ENCODE measurements around the gene DNAJC9.
A peak's percentile ranks its signal among the peaks of the same experiment; 100 is the strongest.

The DNAJC9 gene

GRCh38 chr10:73251683-73252444 is 4.8 kb upstream of the DNAJC9 start (continued):
- TF ChIP-seq GLIS2 (tag by site-specific recombination; IDR thresholded peaks at IDR 0.05): 0 out of 2 replicates have a peak, but pooled peaks have one; percentile 26
- TF ChIP-seq ZBTB8A (tag by site-specific recombination; IDR thresholded peaks at IDR 0.05): 0 out of 2 replicates have a peak, but pooled peaks have one; percentile 23
- TF ChIP-seq SCRT2 (tag by site-specific recombination; IDR thresholded peaks at IDR 0.05): peak; percentile 86

- H3K4me3 ChIP-seq (ENCODE audit: low read depth, low read length): no peak overlapping the region
- peaks cover 2% of the 10 kb centered on the region; the same call in 1 of the 2 replicates for H3K4me1 ChIP-seq (ENCODE audit: control insufficient read depth, insufficient read depth, low read length)
- H3K9me3 ChIP-seq (ENCODE audit: control insufficient read depth, insufficient read depth, low read depth, low read length): no peaks in the 10 kb centered on the region
- peak overlapping the region; percentile 96; the same call in 1 of the 2 replicates for H3K27ac ChIP-seq (ENCODE audit: extremely low read depth, low read depth, low read length)
- peaks cover 20 to 62% of the 10 kb centered on the region in 2 experiments for H3K36me3 ChIP-seq (ENCODE audit: control insufficient read depth in 2 of 2, insufficient read depth in 1 of 2, low read length in 2 of 2)
- TF ChIP-seq ZNF791 (tag by site-specific recombination; IDR thresholded peaks at IDR 0.05) (no peak), ZBTB17 (tag by site-specific recombination; IDR thresholded peaks at IDR 0.05) (0 out of 2 replicates have a peak, but pooled peaks have one; percentile 14), ZNF266 (tag by site-specific recombination; IDR thresholded peaks at IDR 0.05; ENCODE audit: low read depth) (no peak), KLF10 (tag by site-specific recombination; IDR thresholded peaks at IDR 0.05) (no peak), GLIS1 (tag by site-specific recombination; IDR thresholded peaks at IDR 0.05) (peak; percentile 63; the same call in 1 of the 2 replicates), FEZF1 (tag by site-specific recombination; IDR thresholded peaks at IDR 0.05) (no peak), ZBTB20 (tag by site-specific recombination; IDR thresholded peaks at IDR 0.05) (no peak)
- POLR2A ChIA-PET: interaction anchor here (2.0 to 4.2 kb wide), 3 partner anchors 15 to 165 kb away, joined by 10 to 22 read pairs (median 21); partner anchors contain the start of genes ANXA7, ECD and FAM149B1
- CTCF ChIA-PET: interaction anchor here (0.8 kb wide), 1 partner anchor 9 kb away, joined by 4 read pairs; no protein-coding TSS in a partner anchor
Observed at GRCh38 chr10:73248259-73248724, 1.2 kb upstream of the DNAJC9 start.

GRCh38 chr10:73247509-73248258 is 629 bp upstream of the DNAJC9 start:
- Histone ChIP-seq H3K4me3 (ENCODE audit: low read depth, low read length) (peak overlapping the region; percentile 91), H3K36me3 (ENCODE audit: control insufficient read depth in 2 of 2, insufficient read depth in 1 of 2, low read length in 2 of 2) (peaks cover 21 to 68% of the 10 kb centered on the region in 2 experiments), H3K9me3 (ENCODE audit: control insufficient read depth, insufficient read depth, low read depth, low read length) (no peaks in the 10 kb centered on the region), H3K27ac (ENCODE audit: extremely low read depth, low read depth, low read length) (peak overlapping the region; percentile 96), H3K4me1 (ENCODE audit: control insufficient read depth, insufficient read depth, low read length) (peaks cover 2% of the 10 kb centered on the region; the same call in 1 of the 2 replicates)
- CTCF ChIA-PET: interaction anchor here (0.6 to 0.8 kb wide), 3 partner anchors 8 to 152 kb away, joined by 3 to 4 read pairs (median 4); no protein-coding TSS in a partner anchor
- TF ChIP-seq ZNF623 (tag by site-specific recombination; IDR thresholded peaks at IDR 0.05): no peak
- no peak for TF ChIP-seq KLF8 (tag by site-specific recombination; IDR thresholded peaks at IDR 0.05)
- no peak for TF ChIP-seq ZBTB21 (tag by site-specific recombination; IDR thresholded peaks at IDR 0.05)
- no peak for TF ChIP-seq ZNF747 (tag by site-specific recombination; IDR thresholded peaks at IDR 0.05)
- no peak for TF ChIP-seq ZNF514 (tag by site-specific recombination; IDR thresholded peaks at IDR 0.05)
- no peak for TF ChIP-seq ZNF707 (tag by site-specific recombination; IDR thresholded peaks at IDR 0.05)
- TF ChIP-seq GLI2 (tag by site-specific recombination; IDR thresholded peaks at IDR 0.05; ENCODE audit: borderline replicate concordance, low read depth): no peak
- TF ChIP-seq ZFP37 (tag by site-specific recombination; IDR thresholded peaks at IDR 0.05): no peak
- TF ChIP-seq ZNF664 (tag by site-specific recombination; IDR thresholded peaks at IDR 0.05): no peak
- TF ChIP-seq ZNF660 (tag by site-specific recombination; IDR thresholded peaks at IDR 0.05): no peak; the same call in 1 of the 2 replicates
- no peak for TF ChIP-seq PATZ1 (tag by site-specific recombination; IDR thresholded peaks at IDR 0.05)
- no peak for TF ChIP-seq ZNF140 (tag by site-specific recombination; IDR thresholded peaks at IDR 0.05)
- no peak for TF ChIP-seq ZNF776 (tag by site-specific recombination; IDR thresholded peaks at IDR 0.05; ENCODE audit: borderline replicate concordance)
- TF ChIP-seq ZFP69B (tag by site-specific recombination; IDR thresholded peaks at IDR 0.05): no peak
- no peak for TF ChIP-seq ZNF19 (tag by site-specific recombination; IDR thresholded peaks at IDR 0.05; ENCODE audit: low read depth)
- TF ChIP-seq TRIM28 (IDR thresholded peaks at IDR 0.05; ENCODE audit: borderline replicate concordance, low read length): no peak
- POLR2A ChIA-PET: interaction anchor here (0.8 to 4.2 kb wide), 22 partner anchors 8 to 974 kb away, joined by 3 to 23 read pairs (median 6); partner anchors contain the start of genes ANXA7, CFAP70, DDIT4 and ECD
